K562 (cell line): Measurements from ENCODE around the gene PLK5. TPM values are rescaled to one million over a fixed set of nuclear protein-coding genes. Genes with fewer than 3 reads are reported as not detected.

Experiments
- BRD9 ChIP-seq: fragments of 450-650 bp; IDR thresholded peaks from 2 replicates; pipeline ENCODE4 v1.6.1; 2018; ENCODE audit warnings: low read depth; ENCODE audit not compliant: partially characterized antibody
- CAMTA2 ChIP-seq: fragments of 250-450 bp; sonication (Bioruptor Pico); conservative IDR thresholded peaks from 2 replicates; pipeline ENCODE4 v1.5.1; 2022
- CREB1 ChIP-seq, 2 experiments: sonication (generic) in 1 of 2; formaldehyde crosslinking in 1 of 2; IDR thresholded peaks; 2 replicates each; pipeline versions ENCODE4 v1.6.1 to v1.8.0; 2012 to 2022; ENCODE audit warnings: inconsistent platforms in 1 of 2, mild to moderate bottlenecking in 1 of 2, missing genetic modification reagents in 1 of 2, moderate library complexity in 1 of 2
- FOXM1 ChIP-seq, 2 experiments: fragments of 450-650 bp in 1 of 2; sonication (generic) in 1 of 2; formaldehyde crosslinking in 1 of 2; IDR thresholded peaks; 2 replicates each; pipeline versions ENCODE4 v1.6.1 to v1.9.0; 2017 to 2022; ENCODE audit warnings: low read depth in 2 of 2, mild to moderate bottlenecking in 2 of 2, missing genetic modification reagents in 1 of 2, moderate library complexity in 1 of 2
- HMG20A ChIP-seq: fragments of 450-650 bp; formaldehyde crosslinking; conservative IDR thresholded peaks from 2 replicates; pipeline ENCODE4 v1.4.0; 2020; ENCODE audit warnings: mild to moderate bottlenecking, mixed read lengths
- KLF13 ChIP-seq: fragments of 450-650 bp; IDR thresholded peaks from 2 replicates; pipeline ENCODE4 v1.6.1; 2016; ENCODE audit warnings: missing genetic modification characterization, low read depth, mild to moderate bottlenecking, missing compliant biosample characterization, moderate library complexity, borderline replicate concordance
- KLF6 ChIP-seq: fragments of 250-450 bp; sonication (Bioruptor Pico); IDR thresholded peaks from 2 replicates; pipeline ENCODE4 v1.4.0; 2020; ENCODE audit warnings: mild to moderate bottlenecking, moderate library complexity, borderline replicate concordance
- L3MBTL2 ChIP-seq: fragments of 450-650 bp; IDR thresholded peaks from 2 replicates; pipeline ENCODE4 v1.6.1; 2016; ENCODE audit warnings: mild to moderate bottlenecking, moderate library complexity
- MGA ChIP-seq: fragments of 450-650 bp; IDR thresholded peaks from 2 replicates; pipeline ENCODE4 v1.6.1; 2016; ENCODE audit warnings: mild to moderate bottlenecking, moderate library complexity
- NONO ChIP-seq, 2 experiments: fragments of 200-400 bp in 1 of 2; fragments of 450-650 bp in 1 of 2; formaldehyde crosslinking in 1 of 2; IDR thresholded peaks; 2 replicates each; pipeline ENCODE4 v1.6.1; 2017; ENCODE audit warnings: low read depth in 2 of 2, mild to moderate bottlenecking in 2 of 2, moderate library complexity in 2 of 2, low read length in 1 of 2
- SAFB ChIP-seq: fragments of 200-400 bp; formaldehyde crosslinking; IDR thresholded peaks from 2 replicates; pipeline ENCODE4 v1.6.1; 2017; ENCODE audit warnings: low read depth, low read length, borderline replicate concordance
- TARDBP ChIP-seq: fragments of 450-650 bp; IDR thresholded peaks from 2 replicates; pipeline ENCODE4 v1.6.1; 2016
- TCF3 ChIP-seq: sonication (generic); formaldehyde crosslinking; IDR thresholded peaks from 2 replicates; pipeline ENCODE4 v1.4.0; 2020; ENCODE audit warnings: mild to moderate bottlenecking, missing genetic modification reagents
- ZNF121 ChIP-seq: sonication (generic); formaldehyde crosslinking; conservative IDR thresholded peaks from 2 replicates; pipeline ENCODE4 v1.8.0; 2022; ENCODE audit warnings: missing genetic modification reagents
- ZNF24 ChIP-seq: fragments of 450-650 bp; IDR thresholded peaks from 2 replicates; pipeline ENCODE4 v1.6.1; 2016
- ZNF274 ChIP-seq: IDR thresholded peaks from 2 replicates; pipeline ENCODE4 v1.6.1; 2011; ENCODE audit warnings: low read depth, mild to moderate bottlenecking, low read length, moderate library complexity, borderline replicate concordance
- polyA plus RNA-seq, 8 experiments: library from polyadenylated mRNA; depleted of rRNA in 4 of 8; stranded (reverse) in 5 of 8; unstranded in 3 of 8; fragments of >200 nt; fragmentation: Nextera tagmentation in 2 of 8; fragmentation: Illumina TruSeq in 1 of 8; extraction: Ambion mirVana in 2 of 8; extraction: Trizol in 1 of 8; gene quantifications; 2 replicates each; pipeline versions ENCODE4 v1.2.1 to v1.2.3, GENCODE V29; 2011 to 2014; ENCODE audit warnings: inconsistent platforms in 1 of 8, missing spikeins in 1 of 8
- total RNA-seq, 7 experiments: library from RNA; depleted of rRNA in 6 of 7; stranded (reverse); fragments of >200 nt in 6 of 7; fragmentation: Illumina TruSeq in 2 of 7; extraction: Trizol in 2 of 7; gene quantifications; 2 replicates each; pipeline versions ENCODE4 v1.2.1 to v1.2.3, GENCODE V29; 2011 to 2021; ENCODE audit warnings: low replicate concordance in 1 of 7

PLK5 gene
- total and polyA plus RNA-seq, 9 of the 15 experiments (the other 6 are each of a cell fraction or from before 2014, with no cell fraction given), result 0.04 to 0.23 (median 0.11) TPM; not detected in 5

GRCh38 chr19:1503089-1503924 lies 20.6 kb upstream of the PLK5 start (continued):
- TF ChIP-seq HMG20A, result no peak
- TF ChIP-seq CREB1 (IDR thresholded peaks at IDR 0.05), result no peak
- peak; percentile 70 for TF ChIP-seq CREB1 (CRISPR knock-in tag; IDR thresholded peaks at IDR 0.05)
- 0 out of 2 replicates have a peak, but pooled peaks have one; percentile 22 for TF ChIP-seq CAMTA2 (CRISPR knock-in tag)
- TF ChIP-seq KLF6 (CRISPR knock-in tag), result no peak
- TF ChIP-seq MGA, result peak; percentile 97
- TF ChIP-seq ZNF121 (CRISPR knock-in tag), result 0 out of 2 replicates have a peak, but pooled peaks have one; percentile 17
- peak; percentile 48; the same call in 1 of the 2 replicates for TF ChIP-seq TARDBP
- TF ChIP-seq NONO (IDR thresholded peaks at IDR 0.05; ENCODE audit: low read depth in 2 of 2, low read length in 1 of 2), result 0 out of 4 replicates have a peak, but pooled peaks of 1 of the 2 experiments have one; percentile 18
- peak; percentile 70 for TF ChIP-seq BRD9
- 0 out of 2 replicates have a peak, but pooled peaks have one; percentile 9 for TF ChIP-seq FOXM1 (IDR thresholded peaks at IDR 0.05; ENCODE audit: low read depth)
- no peak; the same call in 1 of the 2 replicates for TF ChIP-seq FOXM1 (CRISPR knock-in tag; IDR thresholded peaks at IDR 0.05; ENCODE audit: low read depth)
- TF ChIP-seq SAFB, result peak; percentile 88
- no peak for TF ChIP-seq ZNF274
- 0 out of 2 replicates have a peak, but pooled peaks have one; percentile 12 for TF ChIP-seq TCF3 (CRISPR knock-in tag)
- TF ChIP-seq KLF13 (tag), result 0 out of 2 replicates have a peak, but pooled peaks have one; percentile 28
- TF ChIP-seq ZNF24, result no peak
- TF ChIP-seq L3MBTL2, result peak; percentile 98
